HEK293 (cell line): Measurements from ENCODE around the gene BBS9.

Experiments
- CTCF ChIA-PET: fragments of 350-600 bp; formaldehyde crosslinking; extraction: SDS; loops from one replicate; lab custom pipeline; 2021; ENCODE audit warnings: antibody characterized with exemption; lab: Yijun Ruan, JAX
- POLR2A ChIA-PET: fragments of 300-600 bp; formaldehyde crosslinking; extraction: SDS; loops from one replicate; lab custom pipeline; 2020; ENCODE audit warnings: antibody characterized with exemption, inconsistent platforms; lab: Yijun Ruan, JAX
- H3K27ac ChIP-seq: fragments of 200-500 bp; sonication (Bioruptor generic); 2 replicates; pipeline ENCODE4 v1.5.1; 2014; ENCODE audit warnings: low read depth, low read length, control low read depth, inconsistent platforms; ENCODE audit errors: extremely low read depth
- H3K36me3 ChIP-seq, 2 experiments: fragments of 200-500 bp in 1 of 2; sonication (Bioruptor generic) in 1 of 2; 1 replicate in 1 of 2; 2 replicates in 1 of 2; pipeline ENCODE4 v1.5.1; 2014 to 2017; ENCODE audit warnings: inconsistent platforms in 2 of 2, low read length in 2 of 2; ENCODE audit not compliant: control insufficient read depth in 2 of 2, insufficient read depth in 1 of 2
- H3K4me1 ChIP-seq: fragments of 200-500 bp; sonication (Bioruptor generic); 2 replicates; pipeline ENCODE4 v1.5.1; 2014; ENCODE audit warnings: mild to moderate bottlenecking, low read length, inconsistent platforms; ENCODE audit not compliant: control insufficient read depth, insufficient read depth
- H3K4me3 ChIP-seq: 2 replicates; pipeline ENCODE4 v1.5.1; 2011; ENCODE audit warnings: low read depth, mild to moderate bottlenecking, control low read depth, low read length, moderate library complexity
- H3K9me3 ChIP-seq: fragments of 200-500 bp; sonication (Bioruptor generic); 2 replicates; pipeline ENCODE4 v1.5.1; 2014; ENCODE audit warnings: low read depth, low read length, inconsistent platforms; ENCODE audit not compliant: control insufficient read depth, insufficient read depth
- PRDM1 ChIP-seq: fragments of 450-650 bp; formaldehyde crosslinking; IDR thresholded peaks from 2 replicates; pipeline ENCODE4; 2016; ENCODE audit warnings: missing biosample characterization, missing genetic modification characterization
- SETDB1 ChIP-seq: IDR thresholded peaks from one replicate; pipeline ENCODE4 v1.6.1; 2017; ENCODE audit warnings: mild to moderate bottlenecking, low read length, moderate library complexity, mixed read lengths; ENCODE audit not compliant: insufficient read length
- ZFHX2 ChIP-seq: fragments of 450-650 bp; formaldehyde crosslinking; conservative IDR thresholded peaks from 2 replicates; pipeline ENCODE4 v1.5.1; 2016; ENCODE audit warnings: missing biosample characterization, missing genetic modification characterization
- ZNF292 ChIP-seq: fragments of 450-650 bp; formaldehyde crosslinking; IDR thresholded peaks from 2 replicates; pipeline ENCODE4 v1.5.1; 2016; ENCODE audit warnings: low read depth, missing biosample characterization, missing genetic modification characterization, borderline replicate concordance
- ZNF341 ChIP-seq: fragments of 450-650 bp; formaldehyde crosslinking; IDR thresholded peaks from 2 replicates; pipeline ENCODE4; 2016; ENCODE audit warnings: low read depth, missing biosample characterization, missing genetic modification characterization
- ZNF624 ChIP-seq: fragments of 450-650 bp; formaldehyde crosslinking; IDR thresholded peaks from 2 replicates; pipeline ENCODE4 v1.5.1; 2017; ENCODE audit warnings: missing biosample characterization, missing genetic modification characterization
- ZNF791 ChIP-seq: fragments of 450-650 bp; formaldehyde crosslinking; IDR thresholded peaks from 2 replicates; pipeline ENCODE4 v1.5.1; 2016; ENCODE audit warnings: missing biosample characterization, missing genetic modification characterization
- ZXDB ChIP-seq: fragments of 450-650 bp; formaldehyde crosslinking; IDR thresholded peaks from 2 replicates; pipeline ENCODE4 v1.5.1; 2016; ENCODE audit warnings: missing biosample characterization, missing genetic modification characterization
- TF ChIP-seq, protein P1 (sequence below): fragments of 450-650 bp; formaldehyde crosslinking; IDR thresholded peaks from 2 replicates; pipeline ENCODE4 v1.5.1; 2017; ENCODE audit warnings: missing biosample characterization, mild to moderate bottlenecking, missing genetic modification characterization, moderate library complexity
- TF ChIP-seq, protein P2 (sequence below): fragments of 450-650 bp; formaldehyde crosslinking; IDR thresholded peaks from 2 replicates; pipeline ENCODE4 v1.5.1; 2016; ENCODE audit warnings: missing biosample characterization, missing genetic modification characterization
- TF ChIP-seq, protein P3 (sequence below): fragments of 450-650 bp; formaldehyde crosslinking; IDR thresholded peaks from 2 replicates; pipeline ENCODE4 v1.5.1; 2016; ENCODE audit warnings: missing biosample characterization, missing genetic modification characterization
- TF ChIP-seq, protein P4 (sequence below): fragments of 450-650 bp; formaldehyde crosslinking; IDR thresholded peaks from 2 replicates; pipeline ENCODE4 v1.5.1; 2016; ENCODE audit warnings: missing biosample characterization, missing genetic modification characterization, borderline replicate concordance
- TF ChIP-seq, protein P5 (sequence below): fragments of 450-650 bp; IDR thresholded peaks from 2 replicates; pipeline ENCODE4 v1.5.1; 2018; ENCODE audit warnings: missing biosample characterization, mild to moderate bottlenecking, missing genetic modification characterization

Gene BBS9

DNA sequence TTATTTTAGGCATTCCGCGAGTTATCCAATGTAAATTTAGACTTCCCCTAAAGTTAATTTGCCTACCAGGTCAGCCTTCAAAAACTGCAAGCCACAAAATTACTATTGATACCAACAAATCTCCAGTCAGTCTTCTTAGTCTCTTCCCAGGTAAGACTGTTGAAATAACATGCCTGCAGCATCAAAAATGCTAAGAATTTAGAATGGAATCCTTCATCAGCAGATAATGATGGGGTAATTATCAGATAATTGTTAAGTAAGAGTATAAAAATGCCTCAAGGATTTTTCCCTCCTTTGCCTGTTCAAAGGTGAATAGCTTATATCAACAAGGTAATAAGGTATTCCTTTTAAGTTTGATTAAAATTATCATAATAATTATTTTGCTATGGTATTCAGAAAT lies 228.5 kb downstream of the BBS9 start (continued):
- TF ChIP-seq ZFHX2 (tag by site-specific recombination), result no peak
- TF ChIP-seq, protein P1, sequence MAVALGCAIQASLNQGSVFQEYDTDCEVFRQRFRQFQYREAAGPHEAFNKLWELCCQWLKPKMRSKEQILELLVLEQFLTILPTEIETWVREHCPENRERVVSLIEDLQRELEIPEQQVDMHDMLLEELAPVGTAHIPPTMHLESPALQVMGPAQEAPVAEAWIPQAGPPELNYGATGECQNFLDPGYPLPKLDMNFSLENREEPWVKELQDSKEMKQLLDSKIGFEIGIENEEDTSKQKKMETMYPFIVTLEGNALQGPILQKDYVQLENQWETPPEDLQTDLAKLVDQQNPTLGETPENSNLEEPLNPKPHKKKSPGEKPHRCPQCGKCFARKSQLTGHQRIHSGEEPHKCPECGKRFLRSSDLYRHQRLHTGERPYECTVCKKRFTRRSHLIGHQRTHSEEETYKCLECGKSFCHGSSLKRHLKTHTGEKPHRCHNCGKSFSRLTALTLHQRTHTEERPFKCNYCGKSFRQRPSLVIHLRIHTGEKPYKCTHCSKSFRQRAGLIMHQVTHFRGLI (tag by site-specific recombination), result no peak
- TF ChIP-seq ZNF624 (tag by site-specific recombination), result no peak
- TF ChIP-seq, protein P2, sequence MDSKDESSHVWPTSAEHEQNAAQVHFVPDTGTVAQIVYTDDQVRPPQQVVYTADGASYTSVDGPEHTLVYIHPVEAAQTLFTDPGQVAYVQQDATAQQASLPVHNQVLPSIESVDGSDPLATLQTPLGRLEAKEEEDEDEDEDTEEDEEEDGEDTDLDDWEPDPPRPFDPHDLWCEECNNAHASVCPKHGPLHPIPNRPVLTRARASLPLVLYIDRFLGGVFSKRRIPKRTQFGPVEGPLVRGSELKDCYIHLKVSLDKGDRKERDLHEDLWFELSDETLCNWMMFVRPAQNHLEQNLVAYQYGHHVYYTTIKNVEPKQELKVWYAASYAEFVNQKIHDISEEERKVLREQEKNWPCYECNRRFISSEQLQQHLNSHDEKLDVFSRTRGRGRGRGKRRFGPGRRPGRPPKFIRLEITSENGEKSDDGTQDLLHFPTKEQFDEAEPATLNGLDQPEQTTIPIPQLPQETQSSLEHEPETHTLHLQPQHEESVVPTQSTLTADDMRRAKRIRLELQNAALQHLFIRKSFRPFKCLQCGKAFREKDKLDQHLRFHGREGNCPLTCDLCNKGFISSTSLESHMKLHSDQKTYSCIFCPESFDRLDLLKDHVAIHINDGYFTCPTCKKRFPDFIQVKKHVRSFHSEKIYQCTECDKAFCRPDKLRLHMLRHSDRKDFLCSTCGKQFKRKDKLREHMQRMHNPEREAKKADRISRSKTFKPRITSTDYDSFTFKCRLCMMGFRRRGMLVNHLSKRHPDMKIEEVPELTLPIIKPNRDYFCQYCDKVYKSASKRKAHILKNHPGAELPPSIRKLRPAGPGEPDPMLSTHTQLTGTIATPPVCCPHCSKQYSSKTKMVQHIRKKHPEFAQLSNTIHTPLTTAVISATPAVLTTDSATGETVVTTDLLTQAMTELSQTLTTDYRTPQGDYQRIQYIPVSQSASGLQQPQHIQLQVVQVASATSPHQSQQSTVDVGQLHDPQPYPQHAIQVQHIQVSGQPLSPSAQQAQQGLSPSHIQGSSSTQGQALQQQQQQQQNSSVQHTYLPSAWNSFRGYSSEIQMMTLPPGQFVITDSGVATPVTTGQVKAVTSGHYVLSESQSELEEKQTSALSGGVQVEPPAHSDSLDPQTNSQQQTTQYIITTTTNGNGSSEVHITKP, result no peak
- TF ChIP-seq, protein P3, sequence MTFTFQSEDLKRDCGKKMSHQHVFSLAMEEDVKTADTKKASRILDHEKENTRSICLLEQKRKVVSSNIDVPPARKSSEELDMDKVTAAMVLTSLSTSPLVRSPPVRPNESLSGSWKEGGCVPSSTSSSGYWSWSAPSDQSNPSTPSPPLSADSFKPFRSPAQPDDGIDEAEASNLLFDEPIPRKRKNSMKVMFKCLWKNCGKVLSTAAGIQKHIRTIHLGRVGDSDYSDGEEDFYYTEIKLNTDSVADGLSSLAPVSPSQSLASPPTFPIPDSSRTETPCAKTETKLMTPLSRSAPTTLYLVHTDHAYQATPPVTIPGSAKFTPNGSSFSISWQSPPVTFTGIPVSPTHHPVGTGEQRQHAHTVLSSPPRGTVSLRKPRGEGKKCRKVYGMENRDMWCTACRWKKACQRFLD, result no peak
- TF ChIP-seq, protein P4, sequence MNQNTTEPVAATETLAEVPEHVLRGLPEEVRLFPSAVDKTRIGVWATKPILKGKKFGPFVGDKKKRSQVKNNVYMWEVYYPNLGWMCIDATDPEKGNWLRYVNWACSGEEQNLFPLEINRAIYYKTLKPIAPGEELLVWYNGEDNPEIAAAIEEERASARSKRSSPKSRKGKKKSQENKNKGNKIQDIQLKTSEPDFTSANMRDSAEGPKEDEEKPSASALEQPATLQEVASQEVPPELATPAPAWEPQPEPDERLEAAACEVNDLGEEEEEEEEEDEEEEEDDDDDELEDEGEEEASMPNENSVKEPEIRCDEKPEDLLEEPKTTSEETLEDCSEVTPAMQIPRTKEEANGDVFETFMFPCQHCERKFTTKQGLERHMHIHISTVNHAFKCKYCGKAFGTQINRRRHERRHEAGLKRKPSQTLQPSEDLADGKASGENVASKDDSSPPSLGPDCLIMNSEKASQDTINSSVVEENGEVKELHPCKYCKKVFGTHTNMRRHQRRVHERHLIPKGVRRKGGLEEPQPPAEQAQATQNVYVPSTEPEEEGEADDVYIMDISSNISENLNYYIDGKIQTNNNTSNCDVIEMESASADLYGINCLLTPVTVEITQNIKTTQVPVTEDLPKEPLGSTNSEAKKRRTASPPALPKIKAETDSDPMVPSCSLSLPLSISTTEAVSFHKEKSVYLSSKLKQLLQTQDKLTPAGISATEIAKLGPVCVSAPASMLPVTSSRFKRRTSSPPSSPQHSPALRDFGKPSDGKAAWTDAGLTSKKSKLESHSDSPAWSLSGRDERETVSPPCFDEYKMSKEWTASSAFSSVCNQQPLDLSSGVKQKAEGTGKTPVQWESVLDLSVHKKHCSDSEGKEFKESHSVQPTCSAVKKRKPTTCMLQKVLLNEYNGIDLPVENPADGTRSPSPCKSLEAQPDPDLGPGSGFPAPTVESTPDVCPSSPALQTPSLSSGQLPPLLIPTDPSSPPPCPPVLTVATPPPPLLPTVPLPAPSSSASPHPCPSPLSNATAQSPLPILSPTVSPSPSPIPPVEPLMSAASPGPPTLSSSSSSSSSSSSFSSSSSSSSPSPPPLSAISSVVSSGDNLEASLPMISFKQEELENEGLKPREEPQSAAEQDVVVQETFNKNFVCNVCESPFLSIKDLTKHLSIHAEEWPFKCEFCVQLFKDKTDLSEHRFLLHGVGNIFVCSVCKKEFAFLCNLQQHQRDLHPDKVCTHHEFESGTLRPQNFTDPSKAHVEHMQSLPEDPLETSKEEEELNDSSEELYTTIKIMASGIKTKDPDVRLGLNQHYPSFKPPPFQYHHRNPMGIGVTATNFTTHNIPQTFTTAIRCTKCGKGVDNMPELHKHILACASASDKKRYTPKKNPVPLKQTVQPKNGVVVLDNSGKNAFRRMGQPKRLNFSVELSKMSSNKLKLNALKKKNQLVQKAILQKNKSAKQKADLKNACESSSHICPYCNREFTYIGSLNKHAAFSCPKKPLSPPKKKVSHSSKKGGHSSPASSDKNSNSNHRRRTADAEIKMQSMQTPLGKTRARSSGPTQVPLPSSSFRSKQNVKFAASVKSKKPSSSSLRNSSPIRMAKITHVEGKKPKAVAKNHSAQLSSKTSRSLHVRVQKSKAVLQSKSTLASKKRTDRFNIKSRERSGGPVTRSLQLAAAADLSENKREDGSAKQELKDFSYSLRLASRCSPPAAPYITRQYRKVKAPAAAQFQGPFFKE (tag by site-specific recombination), result no peak

DNA sequence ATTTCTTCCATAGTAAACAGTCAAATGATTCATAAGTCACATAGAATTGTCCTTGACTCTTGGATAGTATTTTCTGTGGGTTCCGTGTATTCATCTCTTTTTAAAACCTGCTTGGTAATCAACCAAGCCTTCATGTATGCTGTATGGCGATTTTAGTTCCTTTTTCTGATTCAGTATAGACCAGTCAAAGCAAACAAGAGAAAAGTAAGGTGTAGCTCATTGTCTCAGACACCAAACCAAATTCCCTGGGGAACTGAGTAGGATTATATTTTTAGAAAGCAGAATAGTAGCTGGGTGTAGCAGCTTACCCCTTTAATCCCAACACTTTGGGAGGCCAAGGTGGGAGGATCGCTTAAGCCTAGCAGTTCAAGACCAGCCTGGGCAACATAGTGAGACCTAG lies 240.5 kb downstream of the BBS9 start:
- TF ChIP-seq SETDB1, result no peak
- TF ChIP-seq ZNF791 (tag by site-specific recombination), result no peak
- no peak for TF ChIP-seq ZNF292 (tag by site-specific recombination)
- TF ChIP-seq, protein P4 (tag by site-specific recombination), result no peak
- no peak for TF ChIP-seq ZNF341 (tag by site-specific recombination)
- no peak for TF ChIP-seq PRDM1
- TF ChIP-seq ZXDB (tag by site-specific recombination), result no peak
- TF ChIP-seq, protein P5, sequence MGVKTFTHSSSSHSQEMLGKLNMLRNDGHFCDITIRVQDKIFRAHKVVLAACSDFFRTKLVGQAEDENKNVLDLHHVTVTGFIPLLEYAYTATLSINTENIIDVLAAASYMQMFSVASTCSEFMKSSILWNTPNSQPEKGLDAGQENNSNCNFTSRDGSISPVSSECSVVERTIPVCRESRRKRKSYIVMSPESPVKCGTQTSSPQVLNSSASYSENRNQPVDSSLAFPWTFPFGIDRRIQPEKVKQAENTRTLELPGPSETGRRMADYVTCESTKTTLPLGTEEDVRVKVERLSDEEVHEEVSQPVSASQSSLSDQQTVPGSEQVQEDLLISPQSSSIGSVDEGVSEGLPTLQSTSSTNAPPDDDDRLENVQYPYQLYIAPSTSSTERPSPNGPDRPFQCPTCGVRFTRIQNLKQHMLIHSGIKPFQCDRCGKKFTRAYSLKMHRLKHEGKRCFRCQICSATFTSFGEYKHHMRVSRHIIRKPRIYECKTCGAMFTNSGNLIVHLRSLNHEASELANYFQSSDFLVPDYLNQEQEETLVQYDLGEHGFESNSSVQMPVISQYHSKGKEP (tag by site-specific recombination), result no peak
- ChIA-PET CTCF (interaction anchor here (0.6 kb wide), 1 partner anchor 35 kb away, joined by 3 read pairs; no protein-coding TSS in a partner anchor), POLR2A (no interaction called here)
- H3K36me3 ChIP-seq, result no peaks in the 10 kb centered on the region
- H3K9me3 ChIP-seq, result no peaks in the 10 kb centered on the region
- no peak overlapping the region for H3K27ac ChIP-seq
- no peak overlapping the region for H3K4me3 ChIP-seq
- no peaks in the 10 kb centered on the region for H3K4me1 ChIP-seq
